SK-N-SH treated with all-trans-retinoic acid at 6 μM for 48 hours (cell line): ENCODE data around the gene TAOK1.

ENCODE experiments used
- ARNTL ChIP-seq: fragments of 450-650 bp; formaldehyde crosslinking; IDR thresholded peaks from 2 replicates; pipeline ENCODE4 v1.5.0; 2020; ENCODE audit warnings: low read depth, mild to moderate bottlenecking, moderate library complexity, borderline replicate concordance
- ESRRG ChIP-seq: fragments of 250-450 bp; sonication (Bioruptor Pico); IDR thresholded peaks from 2 replicates; pipeline ENCODE4 v1.6.1; 2021; ENCODE audit warnings: mild to moderate bottlenecking
- TOX ChIP-seq: fragments of 250-450 bp; sonication (Bioruptor Pico); IDR thresholded peaks from 2 replicates; pipeline ENCODE4 v1.8.0; 2021; ENCODE audit warnings: mild to moderate bottlenecking, moderate library complexity, borderline replicate concordance
- ZFP3 ChIP-seq: fragments of 250-450 bp; sonication (Bioruptor Pico); IDR thresholded peaks from 2 replicates; pipeline ENCODE4 v1.5.0; 2020; ENCODE audit warnings: mild to moderate bottlenecking, moderate library complexity
- ZNF565 ChIP-seq: fragments of 450-650 bp; formaldehyde crosslinking; conservative IDR thresholded peaks from 2 replicates; pipeline ENCODE4 v1.5.0; 2020; ENCODE audit warnings: low read depth, mild to moderate bottlenecking, moderate library complexity
- ZNF70 ChIP-seq: fragments of 450-650 bp; formaldehyde crosslinking; IDR thresholded peaks from 2 replicates; pipeline ENCODE4 v1.5.0; 2020; ENCODE audit warnings: mild to moderate bottlenecking, moderate library complexity
- TF ChIP-seq, protein P1 (sequence below): fragments of 250-450 bp; sonication (Bioruptor Pico); IDR thresholded peaks from 2 replicates; pipeline ENCODE4 v1.5.1; 2020; ENCODE audit warnings: low read depth, mild to moderate bottlenecking, moderate library complexity
- TF ChIP-seq, protein P2 (sequence below): fragments of 250-450 bp; sonication (Bioruptor Pico); IDR thresholded peaks from 2 replicates; pipeline ENCODE4 v1.5.1; 2021; ENCODE audit warnings: mild to moderate bottlenecking, moderate library complexity
- TF ChIP-seq, protein P3 (sequence below): fragments of 250-450 bp; sonication (Bioruptor Pico); IDR thresholded peaks from 2 replicates; pipeline ENCODE4 v1.8.0; 2020; ENCODE audit warnings: mild to moderate bottlenecking, moderate library complexity, borderline replicate concordance

GRCh38 chr17:29420128-29420527 is 30.0 kb downstream of the TAOK1 start:
- TF ChIP-seq, protein P1, sequence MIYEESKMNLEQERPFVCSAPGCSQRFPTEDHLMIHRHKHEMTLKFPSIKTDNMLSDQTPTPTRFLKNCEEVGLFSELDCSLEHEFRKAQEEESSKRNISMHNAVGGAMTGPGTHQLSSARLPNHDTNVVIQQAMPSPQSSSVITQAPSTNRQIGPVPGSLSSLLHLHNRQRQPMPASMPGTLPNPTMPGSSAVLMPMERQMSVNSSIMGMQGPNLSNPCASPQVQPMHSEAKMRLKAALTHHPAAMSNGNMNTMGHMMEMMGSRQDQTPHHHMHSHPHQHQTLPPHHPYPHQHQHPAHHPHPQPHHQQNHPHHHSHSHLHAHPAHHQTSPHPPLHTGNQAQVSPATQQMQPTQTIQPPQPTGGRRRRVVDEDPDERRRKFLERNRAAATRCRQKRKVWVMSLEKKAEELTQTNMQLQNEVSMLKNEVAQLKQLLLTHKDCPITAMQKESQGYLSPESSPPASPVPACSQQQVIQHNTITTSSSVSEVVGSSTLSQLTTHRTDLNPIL (CRISPR knock-in tag): no peak
- no peak for TF ChIP-seq ESRRG
- TF ChIP-seq, protein P2, sequence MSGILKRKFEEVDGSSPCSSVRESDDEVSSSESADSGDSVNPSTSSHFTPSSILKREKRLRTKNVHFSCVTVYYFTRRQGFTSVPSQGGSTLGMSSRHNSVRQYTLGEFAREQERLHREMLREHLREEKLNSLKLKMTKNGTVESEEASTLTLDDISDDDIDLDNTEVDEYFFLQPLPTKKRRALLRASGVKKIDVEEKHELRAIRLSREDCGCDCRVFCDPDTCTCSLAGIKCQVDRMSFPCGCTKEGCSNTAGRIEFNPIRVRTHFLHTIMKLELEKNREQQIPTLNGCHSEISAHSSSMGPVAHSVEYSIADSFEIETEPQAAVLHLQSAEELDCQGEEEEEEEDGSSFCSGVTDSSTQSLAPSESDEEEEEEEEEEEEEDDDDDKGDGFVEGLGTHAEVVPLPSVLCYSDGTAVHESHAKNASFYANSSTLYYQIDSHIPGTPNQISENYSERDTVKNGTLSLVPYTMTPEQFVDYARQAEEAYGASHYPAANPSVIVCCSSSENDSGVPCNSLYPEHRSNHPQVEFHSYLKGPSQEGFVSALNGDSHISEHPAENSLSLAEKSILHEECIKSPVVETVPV (CRISPR knock-in tag): no peak
- no peak for TF ChIP-seq ARNTL (CRISPR knock-in tag)
- no peak for TF ChIP-seq TOX (CRISPR knock-in tag)
- TF ChIP-seq ZNF70: no peak
- no peak for TF ChIP-seq ZFP3 (CRISPR knock-in tag)
- TF ChIP-seq, protein P3, sequence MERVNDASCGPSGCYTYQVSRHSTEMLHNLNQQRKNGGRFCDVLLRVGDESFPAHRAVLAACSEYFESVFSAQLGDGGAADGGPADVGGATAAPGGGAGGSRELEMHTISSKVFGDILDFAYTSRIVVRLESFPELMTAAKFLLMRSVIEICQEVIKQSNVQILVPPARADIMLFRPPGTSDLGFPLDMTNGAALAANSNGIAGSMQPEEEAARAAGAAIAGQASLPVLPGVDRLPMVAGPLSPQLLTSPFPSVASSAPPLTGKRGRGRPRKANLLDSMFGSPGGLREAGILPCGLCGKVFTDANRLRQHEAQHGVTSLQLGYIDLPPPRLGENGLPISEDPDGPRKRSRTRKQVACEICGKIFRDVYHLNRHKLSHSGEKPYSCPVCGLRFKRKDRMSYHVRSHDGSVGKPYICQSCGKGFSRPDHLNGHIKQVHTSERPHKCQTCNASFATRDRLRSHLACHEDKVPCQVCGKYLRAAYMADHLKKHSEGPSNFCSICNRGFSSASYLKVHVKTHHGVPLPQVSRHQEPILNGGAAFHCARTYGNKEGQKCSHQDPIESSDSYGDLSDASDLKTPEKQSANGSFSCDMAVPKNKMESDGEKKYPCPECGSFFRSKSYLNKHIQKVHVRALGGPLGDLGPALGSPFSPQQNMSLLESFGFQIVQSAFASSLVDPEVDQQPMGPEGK (CRISPR knock-in tag): no peak
- TF ChIP-seq ZNF565 (CRISPR knock-in tag): no peak
